Measurements from ENCODE around the gene FADS6. TPM values are rescaled to one million over a fixed set of nuclear protein-coding genes. Genes with fewer than 3 reads are reported as not detected.

The FADS6 gene
- polyA plus RNA-seq, 1 of the 3 experiments (the other 2 are of a cell fraction) = not detected

DNA sequence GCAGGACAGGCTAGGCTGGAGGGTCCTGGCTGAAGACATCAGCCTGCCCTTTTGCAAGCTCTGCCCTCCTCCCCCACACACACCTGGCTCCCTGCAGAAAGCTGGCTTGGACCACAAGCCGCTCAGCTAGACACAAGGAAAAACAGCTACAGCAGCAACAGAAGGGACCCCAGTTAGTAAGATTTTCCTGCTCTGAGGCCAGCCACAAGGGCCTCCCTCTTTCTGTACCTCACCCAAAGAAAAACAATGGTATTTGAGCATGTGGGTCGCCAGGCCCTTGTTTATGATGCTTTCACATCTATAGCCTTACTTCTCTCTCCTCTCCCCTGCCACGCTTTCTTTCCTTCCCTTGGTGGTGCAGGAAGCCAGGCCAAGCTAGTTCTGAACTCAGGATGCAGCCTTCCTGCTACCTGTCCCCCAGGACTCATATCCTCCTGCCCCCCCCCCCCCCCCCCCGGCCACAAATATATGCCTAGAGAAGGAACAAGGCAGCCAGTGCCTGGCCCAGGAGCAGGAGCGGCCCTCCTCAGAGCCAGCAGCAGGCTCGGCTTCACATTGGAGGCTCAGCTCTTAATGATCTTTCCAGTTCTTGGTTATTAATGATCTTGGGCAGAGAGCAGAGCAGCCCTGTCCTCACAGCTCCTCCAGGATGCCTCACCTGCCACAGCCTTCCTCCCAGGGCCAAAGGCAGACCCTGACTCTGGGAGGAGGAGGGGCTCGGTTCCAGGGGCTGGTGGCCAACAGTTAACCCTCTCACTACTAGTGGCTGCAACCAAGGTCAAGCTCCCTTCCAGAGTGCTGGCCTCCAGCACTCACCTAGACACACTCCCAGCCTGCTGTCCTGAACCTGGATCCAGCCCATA is 53.2 kb downstream of the FADS6 start:
- DNase-seq = no peak
- no peak overlapping the region for H3K4me2 ChIP-seq
- H3K4me3 ChIP-seq (ENCODE audit: low read depth in 2 of 2, low read length in 1 of 2) = no peak overlapping the region
- 90% methylated on average over 5 of the region's 7 CpGs for WGBS (ENCODE audit: low lambda C conversion rate)
- no peaks in the 10 kb centered on the region for H4K20me1 ChIP-seq (ENCODE audit: insufficient read depth)
- ChIA-PET POLR2A (interaction anchor here (1.2 kb wide), 1 partner anchor 8 kb away, joined by 3 read pairs; no protein-coding TSS in a partner anchor), CTCF (interaction anchor here (1.1 to 98.1 kb wide), 4 partner anchors 19 to 121 kb away, joined by 3 to 3869 read pairs (median 1942); partner anchors contain the start of genes FDXR, GRIN2C and NAT9)
- TF ChIP-seq, protein P1, sequence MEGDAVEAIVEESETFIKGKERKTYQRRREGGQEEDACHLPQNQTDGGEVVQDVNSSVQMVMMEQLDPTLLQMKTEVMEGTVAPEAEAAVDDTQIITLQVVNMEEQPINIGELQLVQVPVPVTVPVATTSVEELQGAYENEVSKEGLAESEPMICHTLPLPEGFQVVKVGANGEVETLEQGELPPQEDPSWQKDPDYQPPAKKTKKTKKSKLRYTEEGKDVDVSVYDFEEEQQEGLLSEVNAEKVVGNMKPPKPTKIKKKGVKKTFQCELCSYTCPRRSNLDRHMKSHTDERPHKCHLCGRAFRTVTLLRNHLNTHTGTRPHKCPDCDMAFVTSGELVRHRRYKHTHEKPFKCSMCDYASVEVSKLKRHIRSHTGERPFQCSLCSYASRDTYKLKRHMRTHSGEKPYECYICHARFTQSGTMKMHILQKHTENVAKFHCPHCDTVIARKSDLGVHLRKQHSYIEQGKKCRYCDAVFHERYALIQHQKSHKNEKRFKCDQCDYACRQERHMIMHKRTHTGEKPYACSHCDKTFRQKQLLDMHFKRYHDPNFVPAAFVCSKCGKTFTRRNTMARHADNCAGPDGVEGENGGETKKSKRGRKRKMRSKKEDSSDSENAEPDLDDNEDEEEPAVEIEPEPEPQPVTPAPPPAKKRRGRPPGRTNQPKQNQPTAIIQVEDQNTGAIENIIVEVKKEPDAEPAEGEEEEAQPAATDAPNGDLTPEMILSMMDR (IDR thresholded peaks at IDR 0.05) = no peak
- TF ChIP-seq JUND (IDR thresholded peaks at IDR 0.05) = no peak
- TF ChIP-seq POLR2AphosphoS5 (IDR thresholded peaks at IDR 0.05; ENCODE audit: low read depth, low read length) = no peak
- no peak for TF ChIP-seq EP300 (IDR thresholded peaks at IDR 0.05; ENCODE audit: borderline replicate concordance in 1 of 2, low read depth in 1 of 2, low read length in 1 of 2)
- H2AFZ ChIP-seq (ENCODE audit: low read depth) = no peak overlapping the region
- no peaks in the 10 kb centered on the region for H3K27me3 ChIP-seq (ENCODE audit: insufficient read depth)
- H3K36me3 ChIP-seq (replicated peaks in 1 of 2; ENCODE audit: control insufficient read depth in 1 of 2, insufficient read depth in 2 of 2, low read length in 1 of 2) = peaks cover 0 to 16% of the 10 kb centered on the region in 2 experiments
- H3K9me2 ChIP-seq = no peaks in the 10 kb centered on the region
- peaks cover 0 to 16% of the 10 kb centered on the region in 2 experiments; a peak in 1 of 4 replicates for H3K4me1 ChIP-seq (ENCODE audit: control insufficient read depth in 1 of 2, insufficient read depth in 2 of 2, low read depth in 1 of 2, low read length in 1 of 2)
- H3K9me3 ChIP-seq = no peaks in the 10 kb centered on the region
- no peaks in the 10 kb centered on the region for H3K79me2 ChIP-seq (ENCODE audit: insufficient read depth)
- no peak overlapping the region for H3K27ac ChIP-seq (ENCODE audit: low read depth in 2 of 2, low read length in 1 of 2)
- no peak overlapping the region for H3K9ac ChIP-seq
- H3F3A ChIP-seq (replicated peaks; ENCODE audit: insufficient read depth) = no peaks in the 10 kb centered on the region

DNA sequence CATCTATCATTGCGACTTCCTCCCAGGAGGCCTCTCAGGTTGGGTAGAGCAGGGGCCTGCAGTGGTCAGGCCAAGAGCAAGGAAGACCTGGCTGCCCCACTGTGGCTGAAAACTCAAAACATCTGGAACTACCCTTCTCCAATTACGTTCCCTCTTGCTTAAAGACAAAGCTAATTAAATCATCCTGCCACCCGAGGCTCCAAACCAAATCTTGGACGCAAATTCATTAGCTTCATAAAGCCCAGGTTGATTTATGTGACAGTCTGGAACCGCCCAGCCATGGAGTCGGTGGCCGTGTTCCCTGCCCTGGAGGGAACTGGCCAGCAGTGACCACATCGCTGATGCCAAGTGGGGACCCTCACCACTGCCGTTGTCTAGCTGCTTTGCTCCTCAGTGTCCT is 55.2 kb downstream of the FADS6 start:
- CTCF ChIA-PET = interaction anchor here (1.4 to 98.1 kb wide), 4 partner anchors 20 to 174 kb away, joined by 3 to 3869 read pairs (median 1938); partner anchors contain the start of genes FDXR, GRIN2C, MRPL58 and NAT9

More for the DNA sequence above, 55.2 kb downstream of the FADS6 start:
- Histone ChIP-seq H3K27ac (ENCODE audit: low read depth in 2 of 2, low read length in 1 of 2) (no peak overlapping the region), H3K9me3 (no peaks in the 10 kb centered on the region), H3K36me3 (replicated peaks in 1 of 2; ENCODE audit: control insufficient read depth in 1 of 2, insufficient read depth in 2 of 2, low read length in 1 of 2) (peaks cover 0 to 16% of the 10 kb centered on the region in 2 experiments), H3F3A (replicated peaks; ENCODE audit: insufficient read depth) (peaks cover under 1% of the 10 kb centered on the region), H4K20me1 (ENCODE audit: insufficient read depth) (0 out of 2 replicates have a peak, but pooled peaks cover 3% of the 10 kb centered on the region), H3K27me3 (ENCODE audit: insufficient read depth) (no peaks in the 10 kb centered on the region), H3K9me2 (no peaks in the 10 kb centered on the region), H2AFZ (ENCODE audit: low read depth) (no peak overlapping the region), H3K4me2 (no peak overlapping the region), H3K4me3 (ENCODE audit: low read depth in 2 of 2, low read length in 1 of 2) (no peak overlapping the region), H3K4me1 (ENCODE audit: control insufficient read depth in 1 of 2, insufficient read depth in 2 of 2, low read depth in 1 of 2, low read length in 1 of 2) (peaks cover 7 to 23% of the 10 kb centered on the region in 2 experiments; a peak in 3 of 4 replicates), H3K9ac (no peak overlapping the region), H3K79me2 (ENCODE audit: insufficient read depth) (no peaks in the 10 kb centered on the region)
- WGBS (ENCODE audit: low lambda C conversion rate) = 77% methylated on average over 9 of the region's 9 CpGs
- DNase-seq = peak; percentile 46
- POLR2A ChIA-PET = no interaction called here
- no peak for TF ChIP-seq MEF2A (IDR thresholded peaks at IDR 0.05; ENCODE audit: borderline replicate concordance, low read depth)
- TF ChIP-seq, protein P2, sequence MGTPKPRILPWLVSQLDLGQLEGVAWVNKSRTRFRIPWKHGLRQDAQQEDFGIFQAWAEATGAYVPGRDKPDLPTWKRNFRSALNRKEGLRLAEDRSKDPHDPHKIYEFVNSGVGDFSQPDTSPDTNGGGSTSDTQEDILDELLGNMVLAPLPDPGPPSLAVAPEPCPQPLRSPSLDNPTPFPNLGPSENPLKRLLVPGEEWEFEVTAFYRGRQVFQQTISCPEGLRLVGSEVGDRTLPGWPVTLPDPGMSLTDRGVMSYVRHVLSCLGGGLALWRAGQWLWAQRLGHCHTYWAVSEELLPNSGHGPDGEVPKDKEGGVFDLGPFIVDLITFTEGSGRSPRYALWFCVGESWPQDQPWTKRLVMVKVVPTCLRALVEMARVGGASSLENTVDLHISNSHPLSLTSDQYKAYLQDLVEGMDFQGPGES (IDR thresholded peaks at IDR 0.05; ENCODE audit: low read depth, low read length) = no peak
- TF ChIP-seq GABPA (IDR thresholded peaks at IDR 0.05; ENCODE audit: low read depth) = no peak
- TF ChIP-seq, protein P3, sequence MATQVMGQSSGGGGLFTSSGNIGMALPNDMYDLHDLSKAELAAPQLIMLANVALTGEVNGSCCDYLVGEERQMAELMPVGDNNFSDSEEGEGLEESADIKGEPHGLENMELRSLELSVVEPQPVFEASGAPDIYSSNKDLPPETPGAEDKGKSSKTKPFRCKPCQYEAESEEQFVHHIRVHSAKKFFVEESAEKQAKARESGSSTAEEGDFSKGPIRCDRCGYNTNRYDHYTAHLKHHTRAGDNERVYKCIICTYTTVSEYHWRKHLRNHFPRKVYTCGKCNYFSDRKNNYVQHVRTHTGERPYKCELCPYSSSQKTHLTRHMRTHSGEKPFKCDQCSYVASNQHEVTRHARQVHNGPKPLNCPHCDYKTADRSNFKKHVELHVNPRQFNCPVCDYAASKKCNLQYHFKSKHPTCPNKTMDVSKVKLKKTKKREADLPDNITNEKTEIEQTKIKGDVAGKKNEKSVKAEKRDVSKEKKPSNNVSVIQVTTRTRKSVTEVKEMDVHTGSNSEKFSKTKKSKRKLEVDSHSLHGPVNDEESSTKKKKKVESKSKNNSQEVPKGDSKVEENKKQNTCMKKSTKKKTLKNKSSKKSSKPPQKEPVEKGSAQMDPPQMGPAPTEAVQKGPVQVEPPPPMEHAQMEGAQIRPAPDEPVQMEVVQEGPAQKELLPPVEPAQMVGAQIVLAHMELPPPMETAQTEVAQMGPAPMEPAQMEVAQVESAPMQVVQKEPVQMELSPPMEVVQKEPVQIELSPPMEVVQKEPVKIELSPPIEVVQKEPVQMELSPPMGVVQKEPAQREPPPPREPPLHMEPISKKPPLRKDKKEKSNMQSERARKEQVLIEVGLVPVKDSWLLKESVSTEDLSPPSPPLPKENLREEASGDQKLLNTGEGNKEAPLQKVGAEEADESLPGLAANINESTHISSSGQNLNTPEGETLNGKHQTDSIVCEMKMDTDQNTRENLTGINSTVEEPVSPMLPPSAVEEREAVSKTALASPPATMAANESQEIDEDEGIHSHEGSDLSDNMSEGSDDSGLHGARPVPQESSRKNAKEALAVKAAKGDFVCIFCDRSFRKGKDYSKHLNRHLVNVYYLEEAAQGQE (IDR thresholded peaks at IDR 0.05; ENCODE audit: low read depth, low read length) = no peak
- TF ChIP-seq FOSL2 (IDR thresholded peaks at IDR 0.05; ENCODE audit: borderline replicate concordance, low read depth) = no peak
- TF ChIP-seq TEAD4 (IDR thresholded peaks at IDR 0.05; ENCODE audit: borderline replicate concordance, insufficient read depth) = no peak
- TF ChIP-seq RAD21 (IDR thresholded peaks at IDR 0.05; ENCODE audit: low read length) = no peak
- no peak for TF ChIP-seq EP300 (IDR thresholded peaks at IDR 0.05; ENCODE audit: borderline replicate concordance in 1 of 2, low read depth in 1 of 2, low read length in 1 of 2)
- TF ChIP-seq, protein P4, sequence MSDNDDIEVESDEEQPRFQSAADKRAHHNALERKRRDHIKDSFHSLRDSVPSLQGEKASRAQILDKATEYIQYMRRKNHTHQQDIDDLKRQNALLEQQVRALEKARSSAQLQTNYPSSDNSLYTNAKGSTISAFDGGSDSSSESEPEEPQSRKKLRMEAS (IDR thresholded peaks at IDR 0.05; ENCODE audit: low read depth) = no peak
- TF ChIP-seq FOXJ3 (CRISPR knock-in tag; IDR thresholded peaks at IDR 0.05) = no peak
- no peak for TF ChIP-seq MXI1 (IDR thresholded peaks at IDR 0.05; ENCODE audit: low read depth, low read length)
- TF ChIP-seq, protein P5, sequence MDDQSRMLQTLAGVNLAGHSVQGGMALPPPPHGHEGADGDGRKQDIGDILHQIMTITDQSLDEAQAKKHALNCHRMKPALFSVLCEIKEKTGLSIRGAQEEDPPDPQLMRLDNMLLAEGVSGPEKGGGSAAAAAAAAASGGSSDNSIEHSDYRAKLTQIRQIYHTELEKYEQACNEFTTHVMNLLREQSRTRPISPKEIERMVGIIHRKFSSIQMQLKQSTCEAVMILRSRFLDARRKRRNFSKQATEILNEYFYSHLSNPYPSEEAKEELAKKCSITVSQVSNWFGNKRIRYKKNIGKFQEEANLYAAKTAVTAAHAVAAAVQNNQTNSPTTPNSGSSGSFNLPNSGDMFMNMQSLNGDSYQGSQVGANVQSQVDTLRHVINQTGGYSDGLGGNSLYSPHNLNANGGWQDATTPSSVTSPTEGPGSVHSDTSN (IDR thresholded peaks at IDR 0.05) = no peak
